ENCODE data around the gene PKNOX2. TPM values are rescaled to one million over a fixed set of nuclear protein-coding genes. Genes with fewer than 3 reads are reported as not detected.

Gene PKNOX2
- total RNA-seq, 1 donor from 2014 or later = 2.6 TPM

DNA sequence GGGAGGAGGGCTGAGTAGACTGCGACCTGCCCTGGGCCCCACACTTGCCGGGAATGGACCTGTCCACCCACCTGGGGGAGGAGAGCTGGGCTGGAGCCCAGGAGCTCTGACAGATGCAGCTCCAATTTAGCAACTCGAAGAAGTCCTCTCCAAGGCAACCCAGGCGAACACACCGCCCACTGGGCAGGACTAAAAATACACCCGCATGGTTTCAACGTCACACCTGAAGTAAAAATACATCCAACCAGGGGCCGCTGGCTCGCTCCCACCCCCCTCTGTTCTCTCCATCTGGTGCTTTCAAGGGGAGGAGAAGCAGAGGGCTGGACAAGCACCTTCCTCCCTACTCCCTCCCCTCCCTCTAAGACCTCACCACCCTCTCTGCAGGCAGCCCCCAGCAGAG is 211.6 kb downstream of the PKNOX2 start:
- no peak for DNase-seq (ENCODE audit: low spot score)

DNA sequence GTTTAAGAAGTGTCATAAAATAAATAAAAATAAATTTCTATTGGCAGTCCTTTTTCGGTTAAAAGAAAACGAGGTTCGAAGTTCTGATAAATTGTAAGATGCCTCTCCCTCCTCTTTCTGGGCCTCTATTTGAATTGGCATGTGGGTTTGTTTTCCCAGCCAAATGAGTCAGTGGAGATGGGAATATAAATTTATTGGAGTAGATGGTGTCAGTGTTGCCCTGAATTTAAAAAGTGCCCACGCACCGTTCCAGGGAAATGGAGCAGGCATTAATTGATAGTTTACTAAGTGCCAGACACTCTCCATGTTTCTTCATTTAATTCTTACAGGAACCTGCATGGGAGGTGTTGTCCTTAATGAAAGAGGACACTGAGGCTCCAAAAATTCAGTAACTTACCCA is 212.3 kb downstream of the PKNOX2 start:
- DNase-seq (ENCODE audit: low spot score) = no peak

DNA sequence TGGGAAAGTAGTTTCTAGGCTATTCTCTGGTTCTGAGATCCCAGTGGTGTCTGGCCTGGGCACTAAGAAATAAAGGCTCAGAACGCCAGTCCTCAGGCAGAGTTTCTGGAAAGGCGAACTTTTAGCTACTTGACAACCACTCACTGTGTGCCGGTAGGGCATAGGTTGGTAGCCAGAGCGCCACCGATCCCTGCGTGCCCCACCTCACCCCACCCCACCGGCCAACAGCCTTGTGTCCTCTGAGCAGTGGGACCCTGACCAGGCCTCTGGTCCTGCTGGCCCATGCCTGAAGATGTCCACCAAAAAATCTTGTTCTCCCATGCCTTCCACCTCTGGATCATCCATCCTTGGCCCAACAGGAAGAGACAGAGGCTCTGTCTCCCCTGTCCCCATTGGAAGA is 213.5 kb downstream of the PKNOX2 start:
- DNase-seq (ENCODE audit: low spot score) = no peak

DNA sequence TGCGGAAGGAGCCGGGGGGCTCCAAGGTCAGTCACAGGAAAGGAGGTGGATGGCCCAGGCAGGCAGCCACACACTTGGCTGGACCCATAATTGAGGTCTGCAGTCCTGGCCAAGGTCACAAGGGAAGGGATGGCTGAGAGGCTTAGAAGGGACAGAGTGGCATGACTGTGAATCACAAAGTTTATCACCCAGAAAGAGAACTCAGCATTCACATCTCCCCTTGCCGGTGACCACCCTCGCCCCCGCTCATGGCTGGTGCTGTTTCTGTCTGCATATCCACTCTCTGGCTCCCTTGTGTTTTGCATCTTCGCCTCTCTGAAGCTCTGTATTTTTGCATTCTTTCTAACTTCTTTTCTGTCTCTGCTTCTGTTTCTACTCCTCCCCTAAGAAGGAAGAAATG is 214.0 kb downstream of the PKNOX2 start:
- DNase-seq (ENCODE audit: low spot score) = no peak

DNA sequence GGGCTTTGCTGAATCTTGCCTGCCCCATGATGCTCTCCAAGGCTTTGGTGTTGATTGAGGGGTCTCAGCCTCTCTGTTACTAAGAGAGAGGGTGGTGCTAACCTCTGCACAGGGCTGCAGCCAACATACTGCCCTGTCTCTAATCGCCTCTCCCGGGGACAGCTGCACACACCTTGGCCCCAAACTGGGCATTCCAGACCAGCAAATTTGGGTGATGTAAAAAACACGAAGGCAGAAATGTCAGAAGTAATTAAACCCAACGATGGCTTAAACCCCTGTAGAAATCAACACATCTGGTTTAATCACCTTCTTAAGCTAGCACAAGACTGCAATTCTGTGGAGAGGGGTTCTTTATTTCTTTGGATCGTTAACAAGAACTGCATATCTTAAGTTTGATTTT is 215.0 kb downstream of the PKNOX2 start:
- no peak for DNase-seq (ENCODE audit: low spot score)

DNA sequence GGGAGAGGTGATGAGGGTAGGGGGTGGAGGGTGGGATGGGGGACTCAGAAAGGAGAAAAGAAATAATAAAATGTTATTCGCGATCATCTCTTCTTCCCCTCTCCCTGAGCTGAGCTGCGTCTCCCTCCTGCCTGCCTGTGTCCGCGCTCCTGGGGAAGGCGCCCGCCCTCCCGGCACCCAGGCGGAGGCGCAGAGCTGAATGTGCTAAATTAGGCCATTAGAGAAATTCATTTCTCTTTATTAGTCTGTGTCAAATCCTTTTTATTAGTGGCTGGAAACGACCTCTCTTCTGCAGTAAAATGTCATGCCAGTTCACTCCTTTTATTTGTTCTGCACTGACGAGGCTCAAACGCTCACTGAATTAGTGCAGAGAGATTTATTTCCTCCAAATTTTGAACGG is 215.4 kb downstream of the PKNOX2 start:
- DNase-seq (ENCODE audit: low spot score) = no peak

DNA sequence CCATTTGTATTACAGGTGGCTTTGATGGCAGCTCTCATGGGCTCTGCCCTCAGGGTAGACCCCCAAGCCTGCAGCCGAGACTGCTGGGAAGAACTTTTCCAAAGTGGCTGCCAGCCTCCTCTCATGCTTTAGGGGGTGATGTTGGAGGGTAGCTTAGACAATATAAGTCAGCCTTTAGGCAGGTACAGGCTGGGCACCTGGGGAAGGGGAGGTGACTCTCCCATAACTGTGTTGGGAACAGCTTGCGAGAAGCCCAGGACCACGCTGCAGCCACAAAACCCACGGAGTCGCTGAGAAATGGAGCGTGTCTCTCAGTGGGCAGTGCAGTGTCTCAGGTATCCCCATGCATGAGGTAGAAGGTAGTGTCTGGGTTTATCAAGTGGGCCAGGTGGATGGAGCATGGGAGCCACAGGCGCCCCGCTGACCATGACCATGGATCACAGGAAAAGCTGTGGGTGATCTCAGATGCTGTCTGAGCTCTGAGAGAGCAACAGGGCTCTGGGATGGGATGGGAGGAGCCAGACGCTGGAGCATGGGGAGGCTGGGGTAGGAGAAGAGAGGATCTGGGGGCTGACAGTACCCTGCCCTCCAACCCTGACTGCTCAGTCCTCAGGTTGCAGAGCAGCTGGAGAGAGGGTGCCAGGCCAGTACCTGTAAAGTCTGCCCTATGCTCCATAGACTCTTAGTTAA is 216.3 kb downstream of the PKNOX2 start:
- no peak for DNase-seq (ENCODE audit: low spot score)

DNA sequence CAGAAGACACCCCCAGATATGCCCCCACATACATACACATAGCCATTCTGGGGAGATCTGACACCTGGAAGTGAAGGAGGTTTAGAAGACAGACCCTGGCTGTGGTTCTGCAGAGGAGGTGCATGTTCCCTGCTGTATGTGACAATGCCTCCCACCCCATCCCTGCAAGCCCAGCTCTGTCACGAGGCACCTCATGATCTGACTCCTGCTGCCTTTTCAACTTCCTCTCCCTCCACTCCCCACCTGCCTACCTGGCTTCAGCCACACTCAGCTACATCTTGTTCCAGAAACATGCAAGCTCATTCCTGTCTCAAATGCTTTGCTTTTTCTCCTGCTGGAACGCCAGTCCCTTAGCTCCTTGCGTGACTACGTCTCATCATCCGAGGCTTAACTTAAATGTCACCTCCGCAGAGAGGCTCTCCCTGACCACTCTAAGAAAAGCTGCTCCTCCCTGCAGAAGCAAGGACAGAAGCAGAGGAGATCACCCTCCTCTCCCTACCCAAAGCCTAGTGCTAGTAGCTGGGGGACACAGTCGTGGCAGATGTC is 217.0 kb downstream of the PKNOX2 start:
- no peak for DNase-seq (ENCODE audit: low spot score)

DNA sequence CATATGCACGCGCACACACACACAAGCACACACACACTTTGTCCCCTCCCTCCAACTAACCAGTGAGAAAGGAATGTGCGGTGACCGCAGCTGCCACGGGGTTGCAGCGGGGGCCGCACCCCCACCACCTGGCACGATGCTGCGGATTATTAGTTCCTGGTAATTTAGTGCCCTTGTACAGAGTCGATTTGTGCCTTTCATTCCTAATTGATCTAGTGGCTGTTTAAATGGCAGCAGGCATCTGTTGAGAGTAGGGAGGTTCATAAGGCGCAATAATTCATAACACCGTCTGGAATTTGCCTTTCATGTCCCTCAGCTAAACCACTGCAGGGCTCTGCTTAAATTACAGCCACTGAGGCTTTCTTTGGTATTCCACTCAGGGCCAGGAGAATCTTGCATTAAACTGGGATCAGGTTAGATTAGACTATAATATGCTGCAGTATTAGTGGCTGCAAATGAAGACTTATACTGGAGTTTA is 217.8 kb downstream of the PKNOX2 start:
- no peak for DNase-seq (ENCODE audit: low spot score)

DNA sequence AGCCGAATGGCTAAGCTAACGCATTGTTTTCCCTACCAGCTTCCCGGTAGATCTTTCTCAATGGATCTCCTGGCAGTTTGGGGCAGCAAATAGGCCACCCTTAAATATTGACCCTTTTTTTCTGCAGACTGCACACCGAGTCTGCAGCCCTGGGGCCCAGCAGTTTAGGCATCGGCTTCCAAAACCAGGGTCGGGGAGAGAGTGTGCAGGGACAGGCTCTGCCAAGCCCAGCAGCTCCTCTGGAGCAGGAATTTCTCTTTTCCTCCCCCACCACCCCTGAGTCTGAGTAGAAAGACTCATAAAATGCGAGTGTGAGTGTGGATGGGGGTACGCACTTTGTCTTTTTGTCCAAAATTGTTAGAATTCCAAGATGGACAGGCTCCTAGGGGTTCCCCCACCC is 218.3 kb downstream of the PKNOX2 start:
- DNase-seq (ENCODE audit: low spot score) = no peak

DNA sequence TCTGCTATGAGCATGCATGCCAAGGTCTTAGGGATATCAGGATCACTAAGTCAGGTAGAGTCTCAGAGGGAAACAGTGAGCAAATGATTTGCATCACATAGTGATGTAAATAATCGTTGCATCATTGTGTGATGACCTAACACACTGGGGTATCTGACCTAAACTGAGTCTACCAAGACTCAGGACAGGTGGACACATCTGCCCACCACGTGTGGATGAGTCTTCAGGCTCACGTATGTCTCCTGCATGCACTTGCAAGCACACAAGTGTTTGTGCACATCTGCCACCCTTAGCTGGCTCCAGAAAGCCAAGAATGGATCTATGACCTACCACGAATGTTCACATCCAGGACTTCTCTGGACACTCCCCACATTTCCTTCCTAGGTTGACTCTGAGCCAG is 220.3 kb downstream of the PKNOX2 start:
- DNase-seq (ENCODE audit: low spot score) = no peak

DNA sequence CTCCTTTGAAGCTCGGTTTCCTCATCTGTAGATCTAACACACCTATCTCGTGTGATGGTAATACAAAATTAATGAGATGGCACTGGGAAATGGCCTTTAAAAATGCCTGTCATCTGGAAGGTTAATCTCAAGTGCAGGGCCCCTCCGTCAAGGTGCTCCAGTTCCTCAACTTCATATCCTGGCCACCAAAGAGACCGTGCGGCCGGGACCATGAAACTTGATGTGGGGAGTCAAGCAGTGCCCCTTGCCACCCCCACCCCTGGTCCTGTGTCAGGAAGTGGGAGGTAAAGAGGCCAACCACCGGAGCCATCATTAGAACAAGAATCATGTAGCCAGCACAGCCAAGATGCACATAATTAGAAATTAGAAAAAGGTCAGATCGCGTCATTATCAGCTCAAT is 223.3 kb downstream of the PKNOX2 start:
- no peak for DNase-seq (ENCODE audit: low spot score)

DNA sequence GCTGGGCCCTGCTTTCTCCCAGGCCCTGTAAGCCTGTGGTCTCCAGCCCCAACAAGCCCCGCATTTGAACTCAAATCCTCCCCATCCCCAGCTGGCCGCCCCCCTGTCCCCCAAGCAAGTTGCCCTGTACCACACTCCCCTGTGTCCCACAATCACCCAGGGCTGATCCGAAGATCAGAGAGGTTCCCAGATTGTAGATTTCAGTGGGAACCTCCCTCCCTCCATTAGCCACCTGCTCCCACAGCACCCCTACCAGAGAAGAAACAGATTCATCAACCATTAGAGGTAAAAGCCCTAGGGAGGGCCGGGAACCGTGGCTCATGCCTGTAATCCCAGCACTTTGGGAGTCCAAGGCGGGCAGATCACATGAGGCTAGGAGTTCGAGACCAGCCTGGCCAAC is 224.1 kb downstream of the PKNOX2 start:
- DNase-seq (ENCODE audit: low spot score) = no peak

DNA sequence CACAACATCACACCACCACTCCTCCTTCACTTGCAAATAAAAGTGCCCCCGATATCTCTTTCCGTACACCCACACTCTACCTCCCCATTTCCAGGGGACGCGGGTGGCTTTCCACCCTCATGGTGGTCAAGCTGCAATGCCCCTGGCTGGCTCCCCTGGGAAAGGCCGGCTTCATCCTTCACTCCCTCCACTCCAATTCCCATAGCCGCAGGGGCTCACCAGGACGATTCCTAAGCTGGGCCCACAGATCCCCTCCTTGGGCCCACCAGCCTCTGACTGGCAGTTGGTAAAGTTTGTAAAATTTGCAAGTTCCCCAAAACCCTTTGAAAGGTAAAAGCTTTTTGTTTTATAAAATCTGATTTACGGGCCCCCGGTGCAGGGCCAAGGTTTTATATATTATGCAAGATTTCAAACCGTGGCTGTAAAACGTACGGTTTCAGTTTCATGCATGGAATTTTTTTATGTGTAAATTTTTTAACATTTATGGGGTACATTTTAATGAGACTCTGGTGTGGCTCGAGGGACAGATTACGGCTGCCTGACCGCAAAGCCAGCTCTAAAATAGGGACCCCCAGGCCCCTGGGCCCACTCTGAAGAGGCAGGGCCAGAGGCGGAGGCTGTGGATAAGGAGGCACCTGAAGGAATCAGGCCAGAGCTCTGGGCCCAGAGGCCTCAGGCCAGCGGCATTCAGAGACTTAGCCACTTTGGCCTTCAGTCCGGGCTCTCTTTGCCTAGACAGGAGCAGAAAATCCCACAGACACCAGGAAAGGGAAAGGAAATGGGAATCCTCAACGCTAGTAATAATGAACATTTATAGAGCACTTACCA is 225.0 kb downstream of the PKNOX2 start:
- DNase-seq (ENCODE audit: low spot score) = no peak

DNA sequence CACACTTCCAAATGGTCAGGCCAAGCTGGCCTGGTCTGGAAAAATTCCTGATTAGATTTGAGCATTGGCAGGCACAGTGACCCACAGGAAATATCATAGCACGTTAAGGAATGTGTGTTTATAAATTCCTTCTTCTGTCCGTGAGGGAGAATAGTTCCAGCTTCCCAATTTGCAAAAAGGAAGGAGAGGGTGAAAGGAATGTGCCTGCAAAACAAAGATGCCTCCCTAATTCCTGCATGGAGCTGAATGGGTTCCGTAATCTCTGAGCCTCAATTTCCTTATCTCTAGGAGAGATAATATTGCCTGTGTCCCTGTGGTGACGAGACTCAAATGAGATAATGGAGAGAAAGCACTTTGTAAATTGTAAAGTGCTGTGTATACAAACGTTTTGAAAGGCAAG is 226.4 kb downstream of the PKNOX2 start:
- DNase-seq (ENCODE audit: low spot score) = no peak

DNA sequence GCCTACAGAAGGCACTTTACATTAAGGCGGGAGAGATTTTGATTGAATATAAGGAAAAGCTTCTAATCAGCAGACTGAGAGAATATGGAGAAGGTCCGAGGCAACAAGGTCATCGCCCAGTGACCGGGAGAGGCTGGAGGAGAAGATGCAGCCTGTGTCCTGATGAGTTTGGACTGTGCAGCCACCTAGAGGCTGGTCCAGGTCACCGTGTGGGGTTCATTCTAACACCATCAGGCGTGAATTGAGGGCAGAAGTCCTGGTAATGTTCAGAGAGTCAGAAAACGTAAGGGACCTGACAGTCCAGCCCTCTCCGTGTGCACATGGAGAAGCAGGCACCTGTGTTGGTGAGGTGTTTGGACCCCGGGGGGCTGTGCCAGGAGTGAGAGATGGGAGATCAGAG is 228.8 kb downstream of the PKNOX2 start:
- no peak for DNase-seq (ENCODE audit: low spot score)

DNA sequence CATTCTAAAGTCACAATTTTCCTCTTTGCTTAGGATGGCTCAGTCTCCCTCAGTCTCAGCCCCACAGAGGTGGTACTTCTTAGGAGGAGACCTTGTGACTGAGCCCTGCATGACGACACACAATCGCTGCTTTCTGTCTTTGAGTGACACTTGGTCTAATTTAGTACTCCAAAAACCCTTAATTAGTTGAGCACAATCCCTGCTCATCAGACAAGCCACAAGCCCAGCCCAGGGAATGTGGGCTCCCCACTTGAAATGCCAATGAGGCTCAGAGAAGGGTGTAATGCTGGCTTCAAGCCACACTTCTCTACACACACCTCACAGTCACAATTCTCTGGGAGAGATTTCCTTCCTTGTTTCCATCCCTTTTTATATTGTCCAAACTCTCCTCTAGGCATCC is 229.7 kb downstream of the PKNOX2 start:
- no peak for DNase-seq (ENCODE audit: low spot score)

DNA sequence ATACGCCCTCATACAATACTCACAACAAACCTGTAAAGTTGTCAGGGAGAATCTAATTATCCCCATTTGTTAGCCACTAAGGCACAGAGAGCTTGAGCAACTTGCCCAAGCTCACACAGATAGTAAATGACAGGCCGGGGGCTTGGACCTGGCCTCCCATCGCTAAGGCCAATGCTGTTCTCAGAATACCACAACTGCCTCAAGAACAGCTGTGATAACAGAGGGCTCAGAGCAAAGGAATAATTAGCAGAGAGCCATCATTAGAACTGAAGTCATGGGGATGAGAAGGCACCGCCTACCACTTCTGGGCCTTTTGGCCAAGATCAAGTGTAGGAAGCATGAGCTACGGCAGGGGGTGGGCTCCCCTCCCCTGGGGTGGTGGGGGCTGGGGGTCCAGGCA is 232.9 kb downstream of the PKNOX2 start:
- DNase-seq (ENCODE audit: low spot score) = no peak

DNA sequence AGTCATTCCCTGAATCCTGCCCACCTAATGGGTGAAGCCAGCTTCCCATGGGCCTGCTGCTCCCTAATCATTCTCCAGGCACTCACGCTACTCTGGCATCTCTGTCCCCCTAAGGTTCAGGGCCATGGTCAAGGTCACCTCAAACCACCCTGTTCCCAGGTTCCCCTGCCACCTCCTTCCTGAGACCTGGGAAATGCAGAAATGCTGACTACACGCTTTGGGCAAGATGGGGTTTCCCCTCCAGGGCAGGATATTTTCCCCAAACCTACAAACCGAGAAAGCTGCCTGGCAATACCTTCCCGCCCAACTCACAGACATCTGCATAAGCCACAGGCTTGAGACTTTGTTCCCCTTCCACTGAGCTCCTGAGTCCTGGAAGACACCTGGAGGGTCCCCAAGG is 233.9 kb downstream of the PKNOX2 start:
- no peak for DNase-seq (ENCODE audit: low spot score)

DNA sequence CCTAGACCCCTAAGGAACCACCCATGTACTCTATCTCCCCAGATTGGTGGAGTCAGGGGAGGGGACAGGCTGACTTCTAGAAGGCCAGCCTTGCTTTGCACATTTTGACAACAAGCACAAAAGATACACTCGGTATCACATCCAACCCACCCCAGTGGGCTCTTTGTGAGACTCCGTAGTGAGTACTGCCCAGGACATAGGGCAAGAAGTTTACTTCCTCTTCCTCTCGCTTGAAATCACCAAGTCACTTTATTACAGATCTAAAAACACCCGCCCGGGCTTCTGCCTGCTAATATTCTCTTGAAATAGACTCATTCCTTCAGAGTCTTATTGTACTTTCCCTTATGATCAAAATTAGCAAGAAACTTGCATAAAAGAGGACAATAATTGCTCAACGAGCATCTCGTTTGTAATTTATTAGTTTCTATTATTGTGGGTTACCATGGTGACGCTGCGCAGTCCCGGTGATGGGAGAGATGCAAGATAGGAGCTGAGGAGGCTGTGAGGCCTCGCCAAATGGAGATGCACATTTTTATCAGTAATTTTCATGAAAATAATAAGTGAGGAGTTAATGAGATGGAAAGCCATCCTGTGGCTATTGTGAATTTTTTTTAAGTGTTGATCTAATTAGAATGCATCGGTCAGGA is 234.6 kb downstream of the PKNOX2 start:
- DNase-seq (ENCODE audit: low spot score) = no peak

DNA sequence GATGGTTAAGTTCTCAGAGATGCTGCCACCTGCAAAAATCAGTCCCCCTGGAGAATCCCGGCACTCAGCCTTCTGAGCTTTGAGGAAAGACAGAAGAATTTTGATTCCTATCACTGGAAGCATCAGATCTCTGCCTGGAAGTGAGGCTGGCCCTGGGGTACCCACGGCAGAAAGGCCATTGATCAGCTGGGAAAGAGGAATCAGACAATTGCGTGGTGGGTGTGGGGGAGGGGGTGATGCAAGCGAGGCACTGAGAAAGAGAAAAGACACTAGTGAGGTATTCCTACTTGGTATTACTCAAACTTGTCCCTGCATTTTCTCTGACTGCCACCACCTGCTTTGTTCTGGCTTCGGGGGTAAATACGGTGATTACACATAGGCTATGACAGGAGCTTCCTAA is 235.4 kb downstream of the PKNOX2 start:
- DNase-seq (ENCODE audit: low spot score) = no peak

DNA sequence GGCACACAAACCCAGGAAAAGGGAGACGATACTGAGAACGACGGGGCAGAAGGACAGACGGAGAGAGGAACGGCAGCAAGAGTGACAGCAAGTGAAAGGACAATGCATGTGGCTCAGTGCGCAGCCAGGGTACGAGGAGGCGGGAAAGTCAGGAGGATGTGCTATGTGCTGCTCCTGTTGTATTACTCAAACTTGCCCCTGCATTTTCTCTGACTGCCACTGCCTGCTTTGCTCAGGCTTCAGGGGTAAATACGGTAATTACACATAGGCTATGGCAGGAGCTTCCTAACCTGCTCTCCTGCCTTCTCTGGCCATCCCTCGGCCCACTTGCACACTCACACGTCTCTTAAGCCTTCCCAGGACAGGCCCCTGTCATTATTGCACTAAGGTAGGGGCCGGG is 236.7 kb downstream of the PKNOX2 start:
- no peak for DNase-seq (ENCODE audit: low spot score)
